T-helper 1 cell (primary cell): Measurements from ENCODE around the gene RGS16.
"Not testable (repeated sequence)": the region's sequence is repeated elsewhere in the genome, so short reads cannot be mapped to it uniquely, and the experiment has no call there.

Experiments used
- DNase-seq, 5 donors: peaks; one replicate each; pipeline ENCODE4 v3.0.0-alpha.2; 2012 to 2020
- total RNA-seq, 4 donors: gene quantifications; one replicate each; lab custom pipeline; 2026; lab: John Stamatoyannopoulos, UW

RGS16 gene
- total RNA-seq = 15.1 to 94.4 (median 65.5) reads per million in 4 donors

DNA sequence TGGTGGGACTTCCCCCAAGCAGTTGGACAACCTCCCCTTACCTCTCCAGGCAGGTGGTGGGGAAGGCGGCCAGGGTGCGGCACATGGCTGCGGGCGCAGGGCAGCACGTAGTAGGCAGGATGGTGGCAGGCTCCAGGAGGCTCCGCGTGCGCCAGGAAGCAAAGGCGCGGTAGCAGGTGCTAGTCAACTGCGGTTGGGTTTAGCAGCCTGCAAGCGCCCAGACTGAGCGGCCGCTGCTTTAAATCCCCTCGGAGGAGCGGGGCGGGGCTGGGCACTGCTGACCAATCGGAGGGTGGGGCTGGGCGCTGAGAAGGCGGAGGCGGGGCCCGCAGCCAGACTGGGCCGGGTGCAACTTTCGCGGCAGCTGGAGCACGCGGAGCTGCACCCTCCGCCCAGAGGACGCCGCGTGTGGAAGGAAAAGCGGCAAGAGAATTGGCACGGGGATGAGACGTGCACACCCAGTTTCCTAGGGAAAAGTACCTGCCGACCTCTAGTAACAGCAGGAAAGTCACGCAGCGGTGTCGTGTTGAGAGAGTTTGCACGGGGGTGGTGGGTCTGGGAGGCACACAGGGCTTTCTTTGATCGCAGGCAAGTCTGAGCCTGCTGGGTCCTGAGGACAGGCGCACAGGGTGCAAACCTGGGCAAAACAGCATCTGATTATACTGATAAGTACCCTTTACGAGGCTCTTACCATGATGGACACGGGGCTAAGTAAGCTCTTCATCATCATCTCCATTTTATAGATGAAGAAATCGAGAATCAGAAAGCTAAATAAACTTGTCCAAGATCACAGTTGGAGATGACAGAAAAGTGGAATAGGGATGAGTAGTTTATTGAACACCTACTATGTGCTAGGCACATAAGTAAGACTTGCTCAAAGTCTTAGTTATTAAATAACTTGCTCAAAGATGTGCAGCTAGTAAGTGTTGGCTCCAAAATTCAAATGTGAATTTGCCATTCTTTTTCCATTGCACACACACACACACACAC, at the start of gene RGS16:
RGS16 (minus strand) TSS at position 215 of the 990 bp plus-strand sequence; CDS start at position 85, 130 bp downstream.
- DNase-seq = peak; percentile 76 to 94 (median 82)

GRCh38 chr1:182653986-182654385, 49.8 kb upstream of the RGS16 start:
- no peak for DNase-seq

DNA sequence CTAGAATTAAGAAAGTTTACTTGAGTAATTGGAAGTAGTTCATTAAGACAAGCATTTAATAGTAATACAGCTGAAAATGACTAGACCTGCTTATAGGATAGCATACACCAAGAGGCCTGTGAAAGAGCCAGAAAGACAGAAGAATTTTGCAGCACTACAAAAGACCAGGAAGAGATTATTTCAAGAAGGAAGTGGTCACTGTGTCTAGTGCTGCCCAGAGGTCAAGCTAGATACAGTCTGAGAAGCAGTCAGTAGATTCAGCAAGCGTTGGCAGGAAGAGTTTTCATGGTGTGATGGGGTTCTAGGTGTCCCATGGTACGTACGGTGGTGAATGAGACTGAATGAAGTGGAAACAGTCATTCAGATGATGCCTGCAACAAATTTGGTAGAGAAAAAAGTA, 48.7 kb upstream of the RGS16 start:
- no peak for DNase-seq

DNA sequence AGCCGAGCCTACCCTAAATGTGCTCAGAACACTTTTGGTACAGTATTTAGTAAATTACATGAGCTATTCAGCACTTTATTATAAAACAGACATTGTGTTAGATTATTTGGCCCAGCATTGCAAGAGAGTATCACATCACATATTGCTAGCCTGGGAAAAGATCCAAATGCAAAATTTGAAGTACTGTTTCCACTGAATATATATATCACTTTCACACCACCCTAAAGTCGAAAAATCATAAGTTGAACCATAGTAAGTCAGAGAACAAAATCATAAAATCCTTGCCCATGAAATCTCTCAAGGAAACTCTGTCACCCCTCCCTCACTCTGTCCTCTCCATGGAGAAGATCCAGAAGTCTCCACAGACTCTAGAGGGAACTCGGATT, 47.1 kb upstream of the RGS16 start:
- no peak for DNase-seq

GRCh38 chr1:182650678-182651338, 46.6 kb upstream of the RGS16 start:
- no peak for DNase-seq

GRCh38 chr1:182649041-182649440, 44.9 kb upstream of the RGS16 start:
- no peak for DNase-seq

- no peak for DNase-seq
These were observed 42.5 kb upstream of the RGS16 start for GRCh38 chr1:182646739-182647138.

DNA sequence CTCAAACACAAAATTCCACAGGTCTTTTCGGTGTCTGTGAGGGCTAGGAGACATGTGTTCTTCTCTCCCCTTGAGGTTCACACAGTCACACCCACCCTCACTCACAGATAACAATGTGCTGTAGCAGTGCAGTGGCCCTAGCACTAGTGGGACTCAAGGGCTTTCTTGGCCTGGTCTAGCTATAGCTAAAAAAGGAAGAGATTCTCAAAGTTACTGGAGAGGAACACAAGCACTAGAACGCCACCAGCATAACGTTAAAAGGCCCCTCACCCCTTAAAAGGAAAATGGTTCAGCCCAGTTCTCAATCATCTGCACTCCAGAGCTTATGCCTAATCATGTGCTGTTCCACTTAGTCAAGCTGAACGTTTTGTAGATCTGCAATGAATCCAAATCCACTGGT, 40.7 kb upstream of the RGS16 start:
- DNase-seq = no peak

DNA sequence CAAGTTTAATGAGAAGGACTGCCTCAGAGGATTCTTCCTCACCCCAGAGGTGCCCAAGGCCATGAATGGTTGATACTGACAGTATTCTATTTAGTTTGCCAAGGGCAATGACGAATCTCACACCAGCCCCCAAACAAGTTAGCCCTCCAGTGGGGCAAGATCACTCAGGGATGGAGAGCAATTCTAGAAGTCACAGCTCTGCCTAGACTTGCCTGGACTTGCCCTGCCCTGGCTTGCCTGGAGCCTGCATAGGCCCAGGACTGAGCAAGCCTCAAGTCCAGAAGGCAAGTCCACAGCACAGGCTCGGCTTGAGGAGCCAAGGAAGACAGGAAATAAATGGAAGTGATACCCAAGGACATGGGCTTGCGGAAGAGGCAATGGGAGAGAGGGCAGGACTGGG, 39.5 kb upstream of the RGS16 start:
- no peak for DNase-seq

DNA sequence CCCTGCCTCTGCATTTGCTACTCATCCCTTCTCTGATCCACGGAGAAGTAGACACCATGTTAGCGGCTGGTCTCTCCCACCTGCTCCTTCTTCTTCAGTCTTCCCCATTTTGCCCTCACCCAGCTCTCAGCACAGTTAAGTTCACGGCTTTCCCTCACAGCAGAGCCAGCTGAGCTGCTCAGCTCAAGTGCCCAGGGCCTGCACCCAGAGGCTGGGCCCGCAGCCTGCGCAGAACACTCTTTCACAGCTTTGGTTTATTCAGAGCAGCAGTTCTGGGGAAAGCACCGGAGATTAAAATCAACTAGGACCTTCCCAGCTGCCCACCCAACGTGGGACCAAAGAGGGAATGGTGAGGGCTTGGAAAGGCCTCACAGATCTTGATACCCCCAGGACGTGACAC, 38.3 kb upstream of the RGS16 start:
- no peak for DNase-seq

DNA sequence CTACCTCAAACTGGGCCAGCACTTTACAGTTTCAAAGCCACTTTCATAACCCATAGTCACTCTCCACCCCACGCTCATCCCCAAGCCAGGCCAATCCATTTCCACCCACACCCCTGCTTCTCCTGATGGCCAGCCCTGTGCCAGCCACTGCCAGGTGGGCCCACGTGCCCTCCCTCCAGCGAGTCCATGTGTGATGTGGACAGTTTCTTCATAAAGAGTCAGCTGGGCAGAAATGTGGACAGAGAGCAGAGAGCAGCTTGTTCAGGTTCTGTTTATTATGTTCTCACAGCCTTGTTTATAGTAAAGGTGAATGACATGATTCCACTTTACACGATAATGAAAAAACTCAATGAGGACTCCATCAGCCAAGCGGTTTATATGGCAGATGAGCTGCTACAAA, 37.4 kb upstream of the RGS16 start:
- DNase-seq = no peak

DNA sequence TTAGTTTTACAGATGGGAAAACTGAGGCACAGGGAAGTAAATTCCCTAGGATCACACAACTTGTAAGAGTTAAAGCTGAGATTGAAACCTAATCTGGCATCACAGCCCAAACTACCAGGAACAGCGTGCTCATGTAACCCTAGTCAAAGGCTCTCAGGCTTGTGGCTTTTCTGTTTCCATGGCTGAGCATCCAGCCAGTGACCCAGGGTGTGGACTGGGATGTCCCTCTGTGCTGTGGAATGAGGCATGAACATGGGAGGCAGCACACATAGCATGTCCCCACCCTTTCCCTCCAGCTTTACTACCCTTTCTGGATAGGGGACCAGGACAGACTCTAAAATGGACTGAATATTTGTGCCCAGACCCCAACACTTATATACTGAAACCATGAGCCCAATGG, 35.1 kb upstream of the RGS16 start:
- no peak for DNase-seq

DNA sequence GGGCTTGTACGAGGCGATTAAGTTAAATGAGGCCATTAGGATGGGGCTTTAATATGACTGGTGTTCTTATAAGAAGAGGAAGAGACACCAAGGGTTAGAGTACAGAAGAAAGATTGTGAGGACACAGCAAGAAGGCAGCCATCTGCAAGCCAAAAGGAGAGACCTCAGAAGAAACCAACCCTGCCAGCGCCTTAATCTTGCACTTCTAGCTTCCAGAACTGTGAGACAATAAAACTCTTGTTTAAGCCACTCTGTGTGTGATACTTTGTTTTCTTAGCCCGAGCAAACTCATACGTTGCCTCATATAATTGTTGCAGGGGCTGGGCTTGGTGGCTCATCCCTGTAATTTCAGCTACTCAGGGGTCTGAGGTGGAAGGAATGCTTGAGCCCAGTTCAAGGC, 33.6 kb upstream of the RGS16 start:
- no peak for DNase-seq

GRCh38 chr1:182635871-182636270, 31.7 kb upstream of the RGS16 start:
- DNase-seq = no peak

- no peak for DNase-seq
These were observed 30.3 kb upstream of the RGS16 start for GRCh38 chr1:182634306-182635072.

GRCh38 chr1:182633657-182634281, 29.6 kb upstream of the RGS16 start:
- DNase-seq = no peak

DNA sequence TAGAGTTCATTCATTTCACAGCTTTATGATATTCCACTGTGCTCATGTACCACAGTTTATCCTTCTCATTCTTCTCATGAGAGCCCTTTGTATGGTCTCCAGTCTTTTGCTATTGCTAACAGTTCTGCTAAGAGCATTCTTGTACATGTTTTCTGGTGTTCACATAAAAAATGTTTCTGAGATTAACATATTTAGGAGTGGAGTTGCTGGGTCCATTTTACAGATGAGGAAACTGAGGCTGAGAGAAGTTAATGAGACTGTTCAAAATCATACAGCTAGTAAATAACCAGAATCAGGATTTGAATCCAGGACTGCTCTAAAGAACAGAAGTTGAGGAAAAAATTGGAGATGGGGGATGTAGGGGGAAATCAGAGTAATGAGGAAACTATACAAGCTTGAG, 28.8 kb upstream of the RGS16 start:
- no peak for DNase-seq

DNA sequence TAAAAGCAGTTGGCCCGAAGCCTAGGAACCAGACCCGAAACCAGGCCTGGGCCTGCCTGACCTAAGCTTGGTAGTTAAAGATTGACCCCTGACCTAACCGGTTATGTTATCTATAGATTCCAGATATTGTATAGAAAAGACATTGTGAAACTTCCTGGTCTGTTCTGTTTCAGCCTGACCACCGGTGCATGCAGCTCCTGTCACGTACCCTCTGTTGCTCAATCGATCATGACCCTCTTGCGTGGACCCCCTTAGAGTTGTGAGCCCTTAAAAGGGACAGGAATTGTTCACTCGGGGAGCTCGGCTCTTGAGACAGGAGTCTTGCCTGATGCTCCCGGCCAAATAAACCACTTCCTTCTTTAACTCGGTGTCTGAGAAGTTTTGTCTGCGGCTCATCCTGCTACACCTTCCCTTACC, 28.3 kb upstream of the RGS16 start:
- not testable (repeated sequence) for DNase-seq

GRCh38 chr1:182631954-182632353, 27.8 kb upstream of the RGS16 start:
- DNase-seq = no peak

DNA sequence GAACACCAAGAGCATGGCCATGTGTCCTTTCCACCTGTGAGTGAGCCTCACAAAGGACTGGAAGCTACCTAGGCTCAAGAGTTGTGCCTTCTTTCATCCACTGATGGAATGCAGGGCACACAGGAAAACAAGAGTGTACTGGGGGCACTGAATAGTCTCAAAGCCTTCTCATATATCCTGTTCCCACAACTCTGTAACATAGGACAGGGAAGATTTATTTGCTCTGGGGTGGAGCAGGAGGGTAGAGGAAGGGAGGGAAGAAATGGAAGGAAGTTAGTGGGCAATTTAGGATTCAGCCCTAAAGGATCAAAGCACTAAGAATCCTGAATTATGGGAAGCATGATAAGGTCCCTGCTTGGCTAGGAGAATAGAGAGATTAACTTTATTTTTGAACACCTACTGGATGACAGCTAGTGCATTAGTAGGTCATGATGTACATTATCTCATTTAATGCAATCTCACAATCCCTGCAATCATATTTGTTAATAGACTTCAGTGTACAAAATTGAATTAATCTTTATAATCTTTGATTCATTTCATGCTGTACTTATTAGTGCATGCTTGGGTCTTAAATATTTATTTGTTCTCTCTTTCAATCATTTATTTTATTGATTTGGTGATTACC, 27.0 kb upstream of the RGS16 start:
- no peak for DNase-seq

DNA sequence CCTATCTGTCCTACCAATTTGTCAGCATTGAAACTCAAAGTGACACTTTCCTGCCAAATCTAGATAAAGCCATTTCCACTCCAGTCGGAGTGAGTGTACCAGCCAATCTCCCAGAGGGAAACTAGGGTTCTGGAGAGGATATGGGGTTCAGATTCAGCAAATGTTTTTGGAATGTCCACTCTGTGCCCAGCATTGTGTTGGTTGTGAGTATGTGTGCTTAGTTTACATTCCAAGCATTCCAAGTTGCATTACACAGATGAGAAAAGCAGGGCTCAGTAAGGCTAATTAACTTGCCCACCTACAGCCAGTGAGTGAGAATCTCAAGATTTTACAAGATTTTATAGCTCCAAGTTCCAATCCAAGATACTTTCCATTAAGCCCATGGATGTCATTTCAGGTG, 26.4 kb upstream of the RGS16 start:
- DNase-seq = no peak

DNA sequence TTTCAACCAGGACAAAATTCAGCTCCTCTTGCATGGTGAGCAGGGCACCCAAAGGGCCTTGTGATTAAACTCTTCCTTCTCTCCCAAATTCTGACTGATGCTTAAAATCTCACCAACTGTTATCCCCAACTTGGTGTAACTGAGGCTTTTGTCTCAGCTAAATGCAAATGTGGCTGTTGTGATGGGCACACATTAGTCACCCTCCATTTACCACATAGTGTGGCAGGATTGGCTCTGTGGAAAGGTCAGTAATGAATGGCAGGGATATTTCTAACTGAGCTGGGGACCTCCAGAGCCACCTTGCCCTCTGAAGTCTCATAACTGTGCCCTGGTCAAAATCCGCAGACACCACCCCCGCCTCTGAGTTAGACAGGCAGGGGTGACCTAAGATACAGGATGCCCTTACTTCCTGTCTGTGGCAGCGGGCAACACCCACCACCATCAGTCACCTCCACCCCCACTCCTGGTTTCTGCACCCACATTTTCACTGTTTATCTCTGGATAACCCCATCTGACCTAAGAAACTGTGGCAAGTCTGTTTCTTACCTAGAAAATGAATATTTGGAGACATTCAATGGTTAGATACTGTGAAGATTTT, 25.4 kb upstream of the RGS16 start:
- DNase-seq = peak in 4 of 5 donors; percentile 27 to 64 (median 36)
